H9 (cell line): ENCODE measurements around the gene TRABD2B. TPM values are rescaled to one million over a fixed set of nuclear protein-coding genes. Genes with fewer than 3 reads are reported as not detected.

Source experiments
- DNase-seq: peaks from one replicate; pipeline ENCODE4 v3.0.0-alpha.2; 2017
- H2AFZ ChIP-seq: one replicate; pipeline ENCODE4 v1.6.1; 2013; ENCODE audit warnings: mild to moderate bottlenecking, low read length, control low read depth, moderate library complexity
- H2AK5ac ChIP-seq: 2 replicates; pipeline ENCODE4 v1.6.1; 2013; ENCODE audit warnings: low read length, control low read depth, mixed read lengths; ENCODE audit not compliant: insufficient read length
- H2BK120ac ChIP-seq: one replicate; pipeline ENCODE4 v1.6.1; 2013; ENCODE audit warnings: low read depth, mild to moderate bottlenecking, low read length, control low read depth, inconsistent platforms; ENCODE audit not compliant: poor library complexity, severe bottlenecking
- H2BK12ac ChIP-seq: 2 replicates; pipeline ENCODE4 v1.6.1; 2013; ENCODE audit warnings: low read length, control low read depth, mixed read lengths, low read depth; ENCODE audit not compliant: insufficient read length
- H2BK15ac ChIP-seq: 2 replicates; pipeline ENCODE4 v1.6.1; 2013; ENCODE audit warnings: low read depth, low read length, control low read depth
- H2BK20ac ChIP-seq: one replicate; pipeline ENCODE4 v1.6.1; 2013; ENCODE audit warnings: low read depth, mild to moderate bottlenecking, low read length, control low read depth, inconsistent platforms; ENCODE audit not compliant: poor library complexity, severe bottlenecking
- H2BK5ac ChIP-seq: 2 replicates; pipeline ENCODE4 v1.6.1; 2013; ENCODE audit warnings: low read length, control low read depth, mixed read lengths; ENCODE audit not compliant: insufficient read length
- H3K14ac ChIP-seq: 2 replicates; pipeline ENCODE4 v1.6.1; 2013; ENCODE audit warnings: low read length, control low read depth; ENCODE audit not compliant: insufficient read depth
- H3K18ac ChIP-seq: 2 replicates; pipeline ENCODE4 v1.6.1; 2013; ENCODE audit warnings: low read depth, mild to moderate bottlenecking, mixed read lengths, low read length, control low read depth; ENCODE audit not compliant: insufficient read length
- H3K23ac ChIP-seq: 2 replicates; pipeline ENCODE4 v1.6.1; 2013; ENCODE audit warnings: low read length, control low read depth, mixed read lengths, low read depth; ENCODE audit not compliant: insufficient read length
- H3K23me2 ChIP-seq: 2 replicates; pipeline ENCODE4 v1.6.1; 2013; ENCODE audit warnings: low read depth, mild to moderate bottlenecking, mixed read lengths, low read length, control low read depth; ENCODE audit not compliant: insufficient read length, poor library complexity, severe bottlenecking
- H3K27ac ChIP-seq: 2 replicates; pipeline ENCODE4 v1.5.1; 2013; ENCODE audit warnings: low read length, control low read depth, mixed read lengths, low read depth; ENCODE audit not compliant: insufficient read length
- H3K27me3 ChIP-seq: 2 replicates; pipeline ENCODE4 v1.6.1; 2013; ENCODE audit warnings: low read length, control low read depth, inconsistent platforms; ENCODE audit not compliant: insufficient read depth
- H3K4ac ChIP-seq: 2 replicates; pipeline ENCODE4 v1.6.1; 2013; ENCODE audit warnings: low read depth, mild to moderate bottlenecking, control low read depth, inconsistent platforms, low read length, moderate library complexity
- H3K4me1 ChIP-seq: 2 replicates; pipeline ENCODE4 v1.6.1; 2013; ENCODE audit warnings: low read length, control low read depth, inconsistent platforms; ENCODE audit not compliant: insufficient read depth
- H3K4me2 ChIP-seq: 2 replicates; pipeline ENCODE4 v1.6.1; 2013; ENCODE audit warnings: low read length, control low read depth, mixed read lengths; ENCODE audit not compliant: insufficient read length, insufficient read depth
- H3K56ac ChIP-seq: 2 replicates; pipeline ENCODE4 v1.6.1; 2013; ENCODE audit warnings: low read depth, mild to moderate bottlenecking, mixed read lengths, low read length, control low read depth; ENCODE audit not compliant: insufficient read length
- H3K79me1 ChIP-seq: 2 replicates; pipeline ENCODE4 v1.6.1; 2013; ENCODE audit warnings: low read depth, mild to moderate bottlenecking, moderate library complexity, low read length, control low read depth, inconsistent platforms; ENCODE audit not compliant: insufficient read depth, poor library complexity, severe bottlenecking
- H3K79me2 ChIP-seq: 2 replicates; pipeline ENCODE4 v1.6.1; 2013; ENCODE audit warnings: low read length, control low read depth, inconsistent platforms; ENCODE audit not compliant: insufficient read depth
- H3K9ac ChIP-seq: 2 replicates; pipeline ENCODE4 v1.6.1; 2013; ENCODE audit warnings: low read length, control low read depth, mixed read lengths; ENCODE audit not compliant: insufficient read length; ENCODE audit errors: extremely low read depth
- H3K9me3 ChIP-seq: one replicate; pipeline ENCODE4 v1.6.1; 2013; ENCODE audit warnings: low read depth, low read length, inconsistent platforms; ENCODE audit not compliant: control insufficient read depth
- H3T11ph ChIP-seq: one replicate; pipeline ENCODE4 v1.6.1; 2013; ENCODE audit warnings: mild to moderate bottlenecking, low read length, control low read depth, inconsistent platforms
- H4K20me1 ChIP-seq: one replicate; pipeline ENCODE4 v1.6.1; 2013; ENCODE audit not compliant: control insufficient read depth, insufficient read length, insufficient read depth
- H4K5ac ChIP-seq: 2 replicates; pipeline ENCODE4 v1.6.1; 2013; ENCODE audit warnings: low read depth, mild to moderate bottlenecking, mixed read lengths, low read length, control low read depth; ENCODE audit not compliant: insufficient read length
- H4K8ac ChIP-seq: replicated peaks from 2 replicates; pipeline ENCODE4 v1.6.1; 2013; ENCODE audit warnings: low read length, control low read depth, mixed read lengths, low read depth; ENCODE audit not compliant: insufficient read length
- H4K91ac ChIP-seq: 2 replicates; pipeline ENCODE4 v1.6.1; 2013; ENCODE audit warnings: low read depth, mild to moderate bottlenecking, moderate library complexity, mixed read lengths, low read length, control low read depth; ENCODE audit not compliant: insufficient read length
- H3K27ac Mint-ChIP-seq, 3 experiments: 2 replicates in 2 of 3; 3 replicates in 1 of 3; pipeline ENCODE4 v1.8.0; 2020 to 2021; ENCODE audit warnings: mixed read lengths in 3 of 3, mild to moderate bottlenecking in 1 of 3, moderate library complexity in 1 of 3
- H3K27me3 Mint-ChIP-seq: 2 replicates; pipeline ENCODE4 v1.8.0; 2021; ENCODE audit warnings: low read depth, mild to moderate bottlenecking, moderate library complexity, mixed read lengths
- H3K36me3 Mint-ChIP-seq, 3 experiments: 2 replicates in 2 of 3; 3 replicates in 1 of 3; pipeline ENCODE4 v1.8.0; 2020 to 2021; ENCODE audit warnings: low read depth in 3 of 3, mixed read lengths in 3 of 3; ENCODE audit not compliant: insufficient read depth in 1 of 3
- H3K4me1 Mint-ChIP-seq, 2 experiments: 2 replicates each; pipeline ENCODE4 v1.8.0; 2020; ENCODE audit warnings: mixed read lengths in 2 of 2
- H3K4me3 Mint-ChIP-seq, 2 experiments: 2 replicates in 1 of 2; 3 replicates in 1 of 2; pipeline ENCODE4 v1.8.0; 2020 to 2021; ENCODE audit warnings: mild to moderate bottlenecking in 2 of 2, mixed read lengths in 2 of 2, moderate library complexity in 1 of 2
- H3K9me3 Mint-ChIP-seq, 2 experiments: 2 replicates in 1 of 2; 3 replicates in 1 of 2; pipeline ENCODE4 v1.8.0; 2020; ENCODE audit warnings: mild to moderate bottlenecking in 2 of 2, mixed read lengths in 2 of 2, moderate library complexity in 1 of 2
- WGBS: extraction: QIAGEN DNeasy Blood & Tissue Kit; methylation state at CpG from one replicate; pipeline ENCODE4 v1.1.7; 2013; ENCODE audit warnings: missing lambda C conversion rate, low lambda C conversion rate, mixed read lengths; ENCODE audit not compliant: insufficient read length; ENCODE audit errors: extremely low coverage; 5-methylcytosine and 5-hydroxymethylcytosine counted together
- total RNA-seq: library from RNA; stranded (reverse); gene quantifications from 2 replicates; pipeline ENCODE4 v1.2.1, GENCODE V29; 2021
- TF ChIP-seq, protein P1 (sequence below): fragments of 200-600 bp; sonication (generic); conservative IDR thresholded peaks from 3 replicates; pipeline ENCODE4 v1.8.0; 2021; ENCODE audit warnings: antibody characterized with exemption, mild to moderate bottlenecking

Gene TRABD2B
- total RNA-seq, 1 experiment from 2014 or later = 2.3 TPM

DNA sequence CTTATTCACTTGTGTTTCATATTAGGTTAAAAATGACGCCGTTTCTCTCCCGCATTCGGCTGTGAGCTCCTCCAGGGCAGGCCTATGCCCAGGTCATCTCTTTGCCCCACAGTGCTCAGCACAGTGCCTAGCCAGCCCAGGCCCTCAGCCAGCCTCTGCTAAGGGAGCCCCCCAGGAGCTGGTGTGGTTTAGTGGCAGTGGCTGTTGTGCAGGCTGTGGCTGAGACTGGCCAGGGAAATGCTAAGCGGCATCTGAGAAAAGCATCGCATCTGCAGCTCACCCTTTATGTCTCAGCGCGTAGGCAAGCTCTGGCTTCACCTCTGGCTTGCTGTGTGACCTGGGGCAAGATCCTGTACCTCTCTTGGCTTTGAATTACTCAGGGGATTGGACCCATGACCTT lies 275.1 kb downstream of the TRABD2B start:
- H3K9ac ChIP-seq = no peak overlapping the region
- Mint-ChIP-seq H3K4me1 (peaks cover 9 to 11% of the 10 kb centered on the region in 2 experiments), H3K9me3 (no peaks in the 10 kb centered on the region), H3K27ac (no peak overlapping the region), H3K36me3 (no peaks in the 10 kb centered on the region), H3K27me3 (peaks cover 98% of the 10 kb centered on the region), H3K4me3 (no peak overlapping the region)
- no peaks in the 10 kb centered on the region for H3K9me3 ChIP-seq
- no peak overlapping the region for H4K8ac ChIP-seq
- H4K20me1 ChIP-seq = no peaks in the 10 kb centered on the region
- WGBS = no CpG with 5 or more reads among the region's 8 CpGs
- no peak overlapping the region for H2AFZ ChIP-seq
- no peak overlapping the region for H3K27ac ChIP-seq
- no peak overlapping the region for H3K23ac ChIP-seq
- H2BK12ac ChIP-seq = no peak overlapping the region
- no peak overlapping the region for H3K18ac ChIP-seq
- peaks cover 18% of the 10 kb centered on the region; the same call in 1 of the 2 replicates for H3K27me3 ChIP-seq
- H2BK15ac ChIP-seq = no peak overlapping the region
- H2AK5ac ChIP-seq = no peak overlapping the region
- H3K23me2 ChIP-seq = peaks cover 7% of the 10 kb centered on the region
- H4K5ac ChIP-seq = no peak overlapping the region
- no peak overlapping the region for H4K91ac ChIP-seq
- no peak overlapping the region for H3K4me2 ChIP-seq
- no peaks in the 10 kb centered on the region for H3K79me1 ChIP-seq
- H2BK20ac ChIP-seq = no peak overlapping the region
- DNase-seq = no peak
- no peak overlapping the region for H3K56ac ChIP-seq
- H2BK120ac ChIP-seq = no peak overlapping the region
- H3K14ac ChIP-seq = no peak overlapping the region
- H3T11ph ChIP-seq = no peak overlapping the region
- no peaks in the 10 kb centered on the region for H3K79me2 ChIP-seq
- TF ChIP-seq, protein P1, sequence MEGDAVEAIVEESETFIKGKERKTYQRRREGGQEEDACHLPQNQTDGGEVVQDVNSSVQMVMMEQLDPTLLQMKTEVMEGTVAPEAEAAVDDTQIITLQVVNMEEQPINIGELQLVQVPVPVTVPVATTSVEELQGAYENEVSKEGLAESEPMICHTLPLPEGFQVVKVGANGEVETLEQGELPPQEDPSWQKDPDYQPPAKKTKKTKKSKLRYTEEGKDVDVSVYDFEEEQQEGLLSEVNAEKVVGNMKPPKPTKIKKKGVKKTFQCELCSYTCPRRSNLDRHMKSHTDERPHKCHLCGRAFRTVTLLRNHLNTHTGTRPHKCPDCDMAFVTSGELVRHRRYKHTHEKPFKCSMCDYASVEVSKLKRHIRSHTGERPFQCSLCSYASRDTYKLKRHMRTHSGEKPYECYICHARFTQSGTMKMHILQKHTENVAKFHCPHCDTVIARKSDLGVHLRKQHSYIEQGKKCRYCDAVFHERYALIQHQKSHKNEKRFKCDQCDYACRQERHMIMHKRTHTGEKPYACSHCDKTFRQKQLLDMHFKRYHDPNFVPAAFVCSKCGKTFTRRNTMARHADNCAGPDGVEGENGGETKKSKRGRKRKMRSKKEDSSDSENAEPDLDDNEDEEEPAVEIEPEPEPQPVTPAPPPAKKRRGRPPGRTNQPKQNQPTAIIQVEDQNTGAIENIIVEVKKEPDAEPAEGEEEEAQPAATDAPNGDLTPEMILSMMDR = no peak
- H2BK5ac ChIP-seq = no peak overlapping the region
- no peak overlapping the region for H3K4ac ChIP-seq
- no peaks in the 10 kb centered on the region for H3K4me1 ChIP-seq
